GM23338 (cell line): Measurements from ENCODE around the gene GSN. TPM values are rescaled to one million over a fixed set of nuclear protein-coding genes. Genes with fewer than 3 reads are reported as not detected.

Experiments used
- ATAC-seq: fragments of 200-7000 bp; cut with Tn5 transposase; 3 replicates; pipeline ENCODE4 v1.9.1; 2020
- DNase-seq: peaks from one replicate; pipeline ENCODE4 v3.0.0-alpha.2; 2015; ENCODE audit warnings: low spot score
- H2AFZ ChIP-seq: fragments of 200-600 bp; sonication (generic); 2 replicates; pipeline ENCODE4 v1.8.0; 2016; ENCODE audit warnings: antibody characterized with exemption, mild to moderate bottlenecking, moderate library complexity
- H3F3A ChIP-seq: fragments of 200-600 bp; sonication (generic); replicated peaks from 2 replicates; pipeline ENCODE4 v1.8.0; 2017; ENCODE audit warnings: antibody characterized with exemption, mixed run types, low read depth
- H3K27ac ChIP-seq: fragments of 200-600 bp; sonication (generic); 2 replicates; pipeline ENCODE4 v1.6.1; 2016; ENCODE audit warnings: low read depth
- H3K27me3 ChIP-seq: fragments of 200-600 bp; sonication (generic); 2 replicates; pipeline ENCODE4 v1.8.0; 2016; ENCODE audit warnings: mild to moderate bottlenecking, mixed run types, moderate library complexity; ENCODE audit not compliant: insufficient read depth
- H3K36me3 ChIP-seq: fragments of 200-600 bp; sonication (generic); 2 replicates; pipeline ENCODE4 v1.8.0; 2016; ENCODE audit warnings: mild to moderate bottlenecking; ENCODE audit not compliant: insufficient read depth
- H3K4me1 ChIP-seq: fragments of 200-600 bp; sonication (generic); 2 replicates; pipeline ENCODE4 v1.8.0; 2016; ENCODE audit warnings: mild to moderate bottlenecking, moderate library complexity; ENCODE audit not compliant: insufficient read depth
- H3K4me2 ChIP-seq: fragments of 200-600 bp; sonication (generic); 2 replicates; pipeline ENCODE4 v1.7.1; 2017; ENCODE audit warnings: mixed run types
- H3K4me3 ChIP-seq: fragments of 200-600 bp; sonication (generic); 2 replicates; pipeline ENCODE4 v1.6.1; 2016; ENCODE audit warnings: mixed run types
- H3K79me2 ChIP-seq: fragments of 200-600 bp; sonication (generic); replicated peaks from 2 replicates; pipeline ENCODE4 v1.8.0; 2017; ENCODE audit warnings: mild to moderate bottlenecking; ENCODE audit not compliant: insufficient read depth
- H3K9me2 ChIP-seq: fragments of 200-600 bp; sonication (generic); 2 replicates; pipeline ENCODE4 v1.8.0; 2017; ENCODE audit not compliant: insufficient read depth
- H4K20me1 ChIP-seq: fragments of 200-600 bp; sonication (generic); replicated peaks from 2 replicates; pipeline ENCODE4 v1.8.0; 2017; ENCODE audit warnings: mild to moderate bottlenecking; ENCODE audit not compliant: insufficient read depth
- H3K27ac Mint-ChIP-seq: 2 replicates; pipeline ENCODE4 v1.8.0; 2020; ENCODE audit warnings: inconsistent platforms, mild to moderate bottlenecking, moderate library complexity, mixed read lengths
- H3K27me3 Mint-ChIP-seq: 3 replicates; pipeline ENCODE4 v1.8.0; 2022; ENCODE audit warnings: low read depth, mild to moderate bottlenecking, moderate library complexity, mixed read lengths, inconsistent platforms; ENCODE audit not compliant: insufficient read depth, poor library complexity
- H3K36me3 Mint-ChIP-seq: 3 replicates; pipeline ENCODE4 v1.8.0; 2021; ENCODE audit warnings: low read depth, mild to moderate bottlenecking, inconsistent platforms, moderate library complexity, mixed read lengths
- H3K4me1 Mint-ChIP-seq: 3 replicates; pipeline ENCODE4 v1.8.0; 2020; ENCODE audit warnings: mild to moderate bottlenecking, inconsistent platforms, mixed read lengths
- H3K4me3 Mint-ChIP-seq: 3 replicates; pipeline ENCODE4 v1.8.0; 2021; ENCODE audit warnings: moderate library complexity, mild to moderate bottlenecking, inconsistent platforms, mixed read lengths
- H3K9me3 Mint-ChIP-seq: 3 replicates; pipeline ENCODE4 v1.8.0; 2020; ENCODE audit warnings: moderate library complexity, mild to moderate bottlenecking, inconsistent platforms, mixed read lengths
- CREB1 ChIP-seq: fragments of 250-450 bp; sonication (Bioruptor Pico); IDR thresholded peaks from 2 replicates; pipeline ENCODE4 v1.5.0; 2020; ENCODE audit warnings: low read depth, mild to moderate bottlenecking, moderate library complexity
- EZH2 ChIP-seq: fragments of 200-600 bp; sonication (generic); IDR thresholded peaks from one replicate; pipeline ENCODE4 v1.8.0; 2017; ENCODE audit warnings: antibody characterized with exemption, mild to moderate bottlenecking, low read depth; ENCODE audit not compliant: unreplicated experiment
- EZH2phosphoT487 ChIP-seq: fragments of 200-600 bp; sonication (generic); IDR thresholded peaks from one replicate; pipeline ENCODE4 v1.8.1; 2018; ENCODE audit warnings: antibody characterized with exemption; ENCODE audit not compliant: unreplicated experiment
- JUNB ChIP-seq: IDR thresholded peaks from one replicate; pipeline ENCODE4 v1.6.1; 2016; ENCODE audit warnings: antibody characterized with exemption; ENCODE audit not compliant: unreplicated experiment
- NANOG ChIP-seq: IDR thresholded peaks from 2 replicates; pipeline ENCODE4 v1.6.1; 2016; ENCODE audit warnings: antibody characterized with exemption, borderline replicate concordance
- POLR2AphosphoS5 ChIP-seq: IDR thresholded peaks from 2 replicates; pipeline ENCODE4 v1.6.1; 2016; ENCODE audit warnings: antibody characterized with exemption, low read depth
- STAT1 ChIP-seq: IDR thresholded peaks from one replicate; pipeline ENCODE4 v1.6.1; 2016; ENCODE audit warnings: antibody characterized with exemption; ENCODE audit not compliant: unreplicated experiment
- ZNF114 ChIP-seq: fragments of 250-450 bp; sonication (Bioruptor Pico); IDR thresholded peaks from 2 replicates; pipeline ENCODE4 v1.5.0; 2020; ENCODE audit warnings: mild to moderate bottlenecking, moderate library complexity
- ZNF331 ChIP-seq: fragments of 250-450 bp; sonication (Bioruptor Pico); IDR thresholded peaks from 2 replicates; pipeline ENCODE4 v1.5.0; 2020; ENCODE audit warnings: low read depth, mild to moderate bottlenecking, moderate library complexity
- polyA plus RNA-seq: library from polyadenylated mRNA; unstranded; fragments of >200 nt; fragmentation: Nextera tagmentation; extraction: Ambion mirVana; gene quantifications from 2 replicates; pipeline ENCODE4 v1.2.1, GENCODE V29; 2016
- total RNA-seq: library from RNA; depleted of rRNA; stranded (reverse); fragments of >200 nt; shearing (Covaris generic); gene quantifications from 2 replicates; pipeline ENCODE4 v1.2.3, GENCODE V29; 2014
- TF ChIP-seq, protein P1 (sequence below): IDR thresholded peaks from 2 replicates; pipeline ENCODE4 v1.6.1; 2016; ENCODE audit warnings: antibody characterized with exemption
- TF ChIP-seq, protein P2 (sequence below), 2 experiments: fragments of 200-600 bp in 1 of 2; sonication (generic) in 1 of 2; conservative IDR thresholded peaks; 2 replicates each; pipeline versions ENCODE4 v1.5.1 to v1.6.1; 2016 to 2017; ENCODE audit warnings: antibody characterized with exemption in 2 of 2, low read depth in 2 of 2, mild to moderate bottlenecking in 2 of 2, moderate library complexity in 1 of 2
- TF ChIP-seq, protein P3 (sequence below): fragments of 250-450 bp; sonication (Bioruptor Pico); IDR thresholded peaks from 2 replicates; pipeline ENCODE4 v1.5.0; 2020; ENCODE audit warnings: mild to moderate bottlenecking, moderate library complexity

Gene GSN
- total and polyA plus RNA-seq, 2 experiments from 2014 or later: 30.2 to 85.7 TPM

DNA sequence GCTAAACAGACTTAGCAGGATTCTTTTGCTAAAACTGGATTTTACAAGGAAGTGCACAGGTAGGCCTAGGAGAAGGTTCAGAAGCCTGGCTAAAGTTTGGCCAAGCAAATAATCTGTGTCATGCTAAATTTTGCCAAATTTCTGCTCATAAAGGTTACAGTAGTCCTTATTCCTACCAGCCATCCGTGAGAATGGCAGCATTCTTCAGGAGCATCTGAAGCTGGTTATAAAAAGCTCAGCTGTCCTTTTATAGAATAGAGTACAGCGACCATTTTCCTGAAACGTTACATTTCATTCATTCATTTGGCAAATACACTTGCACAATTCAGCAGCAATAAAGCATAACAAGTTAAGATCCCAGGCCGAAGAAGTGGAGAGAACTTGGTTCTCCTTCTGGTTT, 6.9 kb downstream of the GSN start:
- H3K36me3 ChIP-seq: no peaks in the 10 kb centered on the region
- H3K27me3 ChIP-seq: peaks cover 12% of the 10 kb centered on the region
- no peak overlapping the region for H3K4me3 ChIP-seq
- no peak for TF ChIP-seq JUNB
- H2AFZ ChIP-seq: no peak overlapping the region
- peaks cover 8% of the 10 kb centered on the region for H3K27me3 Mint-ChIP-seq
- H3K9me2 ChIP-seq: no peaks in the 10 kb centered on the region
- no peak overlapping the region for H3K4me2 ChIP-seq
- no peaks in the 10 kb centered on the region for H3F3A ChIP-seq
- no peak overlapping the region for H3K4me3 Mint-ChIP-seq
- H4K20me1 ChIP-seq: no peaks in the 10 kb centered on the region; the same call in 1 of the 2 replicates
- H3K27ac Mint-ChIP-seq: no peak overlapping the region
- no peak for DNase-seq
- no peaks in the 10 kb centered on the region for H3K9me3 Mint-ChIP-seq
- no peaks in the 10 kb centered on the region; the same call in 2 of the 3 replicates for H3K36me3 Mint-ChIP-seq
- H3K4me1 ChIP-seq: peaks cover 23% of the 10 kb centered on the region
- ATAC-seq: no peak
- no peak overlapping the region for H3K27ac ChIP-seq
- peaks cover 6% of the 10 kb centered on the region for H3K79me2 ChIP-seq
- H3K4me1 Mint-ChIP-seq: peaks cover 40% of the 10 kb centered on the region

DNA sequence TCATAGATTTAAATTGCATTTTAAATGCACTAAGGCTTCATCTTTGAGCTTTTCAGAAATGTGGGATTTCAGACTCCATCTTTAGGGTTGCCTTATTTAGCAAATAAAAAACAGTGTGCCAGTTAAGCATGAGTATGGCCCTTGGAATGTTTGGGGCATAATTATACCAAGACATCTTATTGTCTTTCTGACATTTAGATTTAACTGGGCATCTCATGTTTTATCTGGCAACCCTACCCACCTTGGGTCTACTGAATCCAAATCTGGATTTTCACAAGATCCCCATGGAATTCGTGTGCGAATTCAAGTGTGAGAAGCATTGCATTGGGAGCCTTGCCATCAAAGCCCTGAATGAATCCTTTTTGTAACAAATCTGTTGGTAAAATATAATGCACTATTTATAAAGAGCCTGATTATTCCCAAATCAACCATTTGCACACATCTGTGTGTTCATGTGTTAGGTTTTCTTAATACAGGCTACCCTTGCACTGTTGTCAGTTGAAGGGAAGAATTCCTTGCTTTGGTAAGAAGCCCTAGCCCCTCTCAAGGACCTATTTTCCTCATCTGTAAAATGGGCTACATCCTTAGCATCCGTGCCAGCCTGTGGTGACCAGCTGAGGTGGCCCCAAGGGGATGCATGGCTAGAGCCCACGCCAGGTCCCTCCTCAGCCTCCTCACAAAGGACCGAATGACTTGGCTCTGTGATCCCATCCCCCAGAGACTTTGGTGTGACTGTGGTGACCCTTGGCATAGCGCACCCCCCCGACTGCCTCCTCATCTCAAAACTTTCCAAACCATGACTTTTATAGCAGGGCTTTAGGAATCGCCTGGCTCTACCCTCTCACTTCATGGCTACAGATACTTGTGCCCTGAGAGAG, 8.1 kb downstream of the GSN start:
- H2AFZ ChIP-seq: no peak overlapping the region
- H3K27ac ChIP-seq: no peak overlapping the region
- no peaks in the 10 kb centered on the region for H3K36me3 ChIP-seq
- Mint-ChIP-seq H3K27me3 (peaks cover 14% of the 10 kb centered on the region), H3K27ac (no peak overlapping the region), H3K4me3 (no peak overlapping the region), H3K9me3 (no peaks in the 10 kb centered on the region), H3K36me3 (no peaks in the 10 kb centered on the region; the same call in 2 of the 3 replicates), H3K4me1 (peaks cover 31% of the 10 kb centered on the region)
- H3K4me2 ChIP-seq: no peak overlapping the region
- no peak for ATAC-seq
- H3K79me2 ChIP-seq: peaks cover 2% of the 10 kb centered on the region; the same call in 1 of the 2 replicates
- H3K27me3 ChIP-seq: peaks cover 22% of the 10 kb centered on the region
- H3K9me2 ChIP-seq: no peaks in the 10 kb centered on the region
- DNase-seq: no peak
- H3K4me1 ChIP-seq: peaks cover 11% of the 10 kb centered on the region
- H3K4me3 ChIP-seq: no peak overlapping the region
- no peaks in the 10 kb centered on the region; the same call in 1 of the 2 replicates for H4K20me1 ChIP-seq
- H3F3A ChIP-seq: no peaks in the 10 kb centered on the region
- TF ChIP-seq, protein P1, sequence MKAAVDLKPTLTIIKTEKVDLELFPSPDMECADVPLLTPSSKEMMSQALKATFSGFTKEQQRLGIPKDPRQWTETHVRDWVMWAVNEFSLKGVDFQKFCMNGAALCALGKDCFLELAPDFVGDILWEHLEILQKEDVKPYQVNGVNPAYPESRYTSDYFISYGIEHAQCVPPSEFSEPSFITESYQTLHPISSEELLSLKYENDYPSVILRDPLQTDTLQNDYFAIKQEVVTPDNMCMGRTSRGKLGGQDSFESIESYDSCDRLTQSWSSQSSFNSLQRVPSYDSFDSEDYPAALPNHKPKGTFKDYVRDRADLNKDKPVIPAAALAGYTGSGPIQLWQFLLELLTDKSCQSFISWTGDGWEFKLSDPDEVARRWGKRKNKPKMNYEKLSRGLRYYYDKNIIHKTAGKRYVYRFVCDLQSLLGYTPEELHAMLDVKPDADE: no peak
- no peak for TF ChIP-seq ZNF114 (CRISPR knock-in tag)
- TF ChIP-seq, protein P2, sequence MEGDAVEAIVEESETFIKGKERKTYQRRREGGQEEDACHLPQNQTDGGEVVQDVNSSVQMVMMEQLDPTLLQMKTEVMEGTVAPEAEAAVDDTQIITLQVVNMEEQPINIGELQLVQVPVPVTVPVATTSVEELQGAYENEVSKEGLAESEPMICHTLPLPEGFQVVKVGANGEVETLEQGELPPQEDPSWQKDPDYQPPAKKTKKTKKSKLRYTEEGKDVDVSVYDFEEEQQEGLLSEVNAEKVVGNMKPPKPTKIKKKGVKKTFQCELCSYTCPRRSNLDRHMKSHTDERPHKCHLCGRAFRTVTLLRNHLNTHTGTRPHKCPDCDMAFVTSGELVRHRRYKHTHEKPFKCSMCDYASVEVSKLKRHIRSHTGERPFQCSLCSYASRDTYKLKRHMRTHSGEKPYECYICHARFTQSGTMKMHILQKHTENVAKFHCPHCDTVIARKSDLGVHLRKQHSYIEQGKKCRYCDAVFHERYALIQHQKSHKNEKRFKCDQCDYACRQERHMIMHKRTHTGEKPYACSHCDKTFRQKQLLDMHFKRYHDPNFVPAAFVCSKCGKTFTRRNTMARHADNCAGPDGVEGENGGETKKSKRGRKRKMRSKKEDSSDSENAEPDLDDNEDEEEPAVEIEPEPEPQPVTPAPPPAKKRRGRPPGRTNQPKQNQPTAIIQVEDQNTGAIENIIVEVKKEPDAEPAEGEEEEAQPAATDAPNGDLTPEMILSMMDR (conservative IDR thresholded peaks at IDR 0.05; ENCODE audit: low read depth in 2 of 2): no peak
- TF ChIP-seq EZH2: no peak
- TF ChIP-seq ZNF331: no peak
- no peak for TF ChIP-seq STAT1
- TF ChIP-seq NANOG: no peak
- no peak for TF ChIP-seq JUNB
- no peak for TF ChIP-seq CREB1 (CRISPR knock-in tag)
- TF ChIP-seq, protein P3, sequence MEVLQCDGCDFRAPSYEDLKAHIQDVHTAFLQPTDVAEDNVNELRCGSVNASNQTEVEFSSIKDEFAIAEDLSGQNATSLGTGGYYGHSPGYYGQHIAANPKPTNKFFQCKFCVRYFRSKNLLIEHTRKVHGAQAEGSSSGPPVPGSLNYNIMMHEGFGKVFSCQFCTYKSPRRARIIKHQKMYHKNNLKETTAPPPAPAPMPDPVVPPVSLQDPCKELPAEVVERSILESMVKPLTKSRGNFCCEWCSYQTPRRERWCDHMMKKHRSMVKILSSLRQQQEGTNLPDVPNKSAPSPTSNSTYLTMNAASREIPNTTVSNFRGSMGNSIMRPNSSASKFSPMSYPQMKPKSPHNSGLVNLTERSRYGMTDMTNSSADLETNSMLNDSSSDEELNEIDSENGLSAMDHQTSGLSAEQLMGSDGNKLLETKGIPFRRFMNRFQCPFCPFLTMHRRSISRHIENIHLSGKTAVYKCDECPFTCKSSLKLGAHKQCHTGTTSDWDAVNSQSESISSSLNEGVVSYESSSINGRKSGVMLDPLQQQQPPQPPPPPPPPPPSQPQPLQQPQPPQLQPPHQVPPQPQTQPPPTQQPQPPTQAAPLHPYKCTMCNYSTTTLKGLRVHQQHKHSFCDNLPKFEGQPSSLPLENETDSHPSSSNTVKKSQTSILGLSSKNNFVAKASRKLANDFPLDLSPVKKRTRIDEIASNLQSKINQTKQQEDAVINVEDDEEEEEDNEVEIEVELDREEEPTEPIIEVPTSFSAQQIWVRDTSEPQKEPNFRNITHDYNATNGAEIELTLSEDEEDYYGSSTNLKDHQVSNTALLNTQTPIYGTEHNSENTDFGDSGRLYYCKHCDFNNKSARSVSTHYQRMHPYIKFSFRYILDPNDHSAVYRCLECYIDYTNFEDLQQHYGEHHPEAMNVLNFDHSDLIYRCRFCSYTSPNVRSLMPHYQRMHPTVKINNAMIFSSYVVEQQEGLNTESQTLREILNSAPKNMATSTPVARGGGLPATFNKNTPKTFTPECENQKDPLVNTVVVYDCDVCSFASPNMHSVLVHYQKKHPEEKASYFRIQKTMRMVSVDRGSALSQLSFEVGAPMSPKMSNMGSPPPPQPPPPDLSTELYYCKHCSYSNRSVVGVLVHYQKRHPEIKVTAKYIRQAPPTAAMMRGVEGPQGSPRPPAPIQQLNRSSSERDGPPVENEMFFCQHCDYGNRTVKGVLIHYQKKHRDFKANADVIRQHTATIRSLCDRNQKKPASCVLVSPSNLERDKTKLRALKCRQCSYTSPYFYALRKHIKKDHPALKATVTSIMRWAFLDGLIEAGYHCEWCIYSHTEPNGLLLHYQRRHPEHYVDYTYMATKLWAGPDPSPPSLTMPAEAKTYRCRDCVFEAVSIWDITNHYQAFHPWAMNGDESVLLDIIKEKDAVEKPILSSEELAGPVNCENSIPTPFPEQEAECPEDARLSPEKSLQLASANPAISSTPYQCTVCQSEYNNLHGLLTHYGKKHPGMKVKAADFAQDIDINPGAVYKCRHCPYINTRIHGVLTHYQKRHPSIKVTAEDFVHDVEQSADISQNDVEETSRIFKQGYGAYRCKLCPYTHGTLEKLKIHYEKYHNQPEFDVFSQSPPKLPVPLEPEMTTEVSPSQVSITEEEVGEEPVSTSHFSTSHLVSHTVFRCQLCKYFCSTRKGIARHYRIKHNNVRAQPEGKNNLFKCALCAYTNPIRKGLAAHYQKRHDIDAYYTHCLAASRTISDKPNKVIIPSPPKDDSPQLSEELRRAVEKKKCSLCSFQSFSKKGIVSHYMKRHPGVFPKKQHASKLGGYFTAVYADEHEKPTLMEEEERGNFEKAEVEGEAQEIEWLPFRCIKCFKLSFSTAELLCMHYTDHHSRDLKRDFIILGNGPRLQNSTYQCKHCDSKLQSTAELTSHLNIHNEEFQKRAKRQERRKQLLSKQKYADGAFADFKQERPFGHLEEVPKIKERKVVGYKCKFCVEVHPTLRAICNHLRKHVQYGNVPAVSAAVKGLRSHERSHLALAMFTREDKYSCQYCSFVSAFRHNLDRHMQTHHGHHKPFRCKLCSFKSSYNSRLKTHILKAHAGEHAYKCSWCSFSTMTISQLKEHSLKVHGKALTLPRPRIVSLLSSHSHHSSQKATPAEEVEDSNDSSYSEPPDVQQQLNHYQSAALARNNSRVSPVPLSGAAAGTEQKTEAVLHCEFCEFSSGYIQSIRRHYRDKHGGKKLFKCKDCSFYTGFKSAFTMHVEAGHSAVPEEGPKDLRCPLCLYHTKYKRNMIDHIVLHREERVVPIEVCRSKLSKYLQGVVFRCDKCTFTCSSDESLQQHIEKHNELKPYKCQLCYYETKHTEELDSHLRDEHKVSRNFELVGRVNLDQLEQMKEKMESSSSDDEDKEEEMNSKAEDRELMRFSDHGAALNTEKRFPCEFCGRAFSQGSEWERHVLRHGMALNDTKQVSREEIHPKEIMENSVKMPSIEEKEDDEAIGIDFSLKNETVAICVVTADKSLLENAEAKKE: no peak
- TF ChIP-seq POLR2AphosphoS5: no peak
- TF ChIP-seq EZH2phosphoT487: no peak
